T-helper 1 cell (primary cell): ENCODE results near the gene NPAS3.

Experiments
- DNase-seq, 5 donors: peaks; one replicate each; pipeline ENCODE4 v3.0.0-alpha.2; 2012 to 2020

NPAS3 gene

GRCh38 chr14:33452995-33453394 is 514.3 kb downstream of the NPAS3 start:
- DNase-seq, result no peak

GRCh38 chr14:33454022-33454595 is 515.4 kb downstream of the NPAS3 start:
- DNase-seq, result no peak

DNA sequence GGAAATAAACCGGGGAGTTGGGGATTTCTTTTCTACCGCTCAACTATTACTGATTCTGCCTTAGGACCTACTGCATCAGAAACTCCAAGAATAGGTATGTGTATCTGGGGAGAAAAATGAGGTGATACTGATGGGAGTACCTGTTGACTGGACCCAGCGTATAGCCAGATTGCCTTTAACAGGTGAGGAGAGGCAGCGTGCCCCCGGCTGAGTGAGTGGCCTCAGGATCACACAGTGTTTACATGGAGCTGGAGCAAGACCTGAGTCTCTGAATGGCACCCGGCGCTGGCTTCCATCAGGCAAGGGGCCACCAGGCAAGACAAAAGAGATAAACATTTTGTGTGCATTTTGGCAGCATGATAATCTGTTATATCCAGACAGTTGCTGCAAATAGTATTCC is 516.0 kb downstream of the NPAS3 start:
- DNase-seq, result no peak

- no peak for DNase-seq
Observed at GRCh38 chr14:33455654-33456345, 517.1 kb downstream of the NPAS3 start.

DNA sequence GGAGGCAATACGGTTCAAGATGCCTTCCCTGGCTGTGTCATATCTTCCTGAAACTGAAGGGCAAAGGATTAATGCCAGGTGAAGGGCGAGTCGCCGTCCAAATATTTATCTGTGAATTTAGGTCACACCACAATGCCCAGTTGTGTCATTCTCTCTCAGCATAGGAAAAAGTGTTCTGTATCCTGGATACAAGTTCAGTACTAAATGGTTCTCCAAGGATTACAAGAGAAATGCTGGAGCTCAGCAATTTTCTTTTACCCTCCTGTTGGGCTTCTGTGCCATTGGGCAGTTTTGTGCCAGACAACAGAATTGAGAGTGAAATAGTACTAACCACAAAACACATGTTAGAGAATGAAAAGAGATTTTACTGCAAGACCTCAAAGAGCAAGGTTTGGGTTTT is 518.3 kb downstream of the NPAS3 start:
- no peak for DNase-seq

DNA sequence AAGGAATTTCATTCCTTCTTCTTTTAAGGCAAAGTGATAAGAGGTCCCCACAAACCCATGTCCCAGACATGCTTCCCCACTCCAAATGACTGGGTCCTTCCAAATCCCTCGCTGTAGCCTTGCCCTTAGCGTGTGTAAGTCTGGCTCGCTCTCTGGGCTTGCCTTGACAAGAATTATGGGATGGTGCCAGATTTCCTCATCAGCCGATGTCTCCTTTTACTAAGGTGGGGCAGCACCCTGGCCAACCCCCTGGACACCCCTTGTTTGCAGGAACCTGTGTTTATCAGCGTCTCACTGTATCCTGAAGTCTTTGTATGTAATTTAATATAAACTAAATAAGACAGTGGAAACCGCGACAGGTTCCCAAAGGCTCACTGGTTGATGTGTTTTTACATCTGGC is 518.9 kb downstream of the NPAS3 start:
- DNase-seq, result no peak

DNA sequence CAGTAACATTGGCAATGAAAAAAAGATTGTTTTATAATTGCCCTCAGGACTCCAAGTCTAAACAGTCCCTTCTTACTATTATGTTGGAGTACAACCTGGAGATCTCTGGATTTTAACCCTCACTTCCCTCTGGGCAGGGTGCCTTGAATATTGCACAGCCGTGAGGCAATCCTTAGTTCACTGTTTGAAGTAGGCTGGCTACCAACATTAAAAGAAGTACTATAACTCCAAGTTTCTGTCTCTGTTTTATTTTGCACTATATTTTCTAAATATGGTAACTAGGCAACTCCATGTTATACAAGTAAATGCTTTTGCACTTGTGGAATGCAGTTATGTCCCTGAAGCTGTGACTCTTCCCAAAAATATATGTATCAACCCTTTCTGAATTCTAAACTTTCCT is 521.5 kb downstream of the NPAS3 start:
- DNase-seq, result no peak

GRCh38 chr14:33461036-33461435 is 522.4 kb downstream of the NPAS3 start:
- DNase-seq, result no peak

DNA sequence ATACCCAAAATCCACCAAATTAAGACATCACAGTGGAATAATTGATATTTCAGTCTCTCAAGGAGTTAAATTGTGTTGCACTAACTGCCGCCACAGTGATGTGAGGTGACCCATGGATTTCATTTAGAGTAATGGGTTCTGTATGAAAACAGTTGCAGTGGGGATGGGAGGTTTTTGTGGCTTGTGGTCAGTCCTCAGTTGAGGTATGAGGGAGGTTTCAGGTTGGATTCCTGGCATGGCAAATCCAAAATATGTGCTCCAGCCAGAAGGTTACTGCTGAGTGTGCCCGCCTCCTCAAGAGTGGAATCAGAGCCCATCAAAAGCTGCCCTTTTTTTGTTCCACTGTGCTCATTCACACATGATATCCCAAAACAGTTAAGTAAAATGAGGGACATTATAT is 525.1 kb downstream of the NPAS3 start:
- DNase-seq, result no peak

- no peak for DNase-seq
Observed at GRCh38 chr14:33464254-33464962, 525.7 kb downstream of the NPAS3 start.

DNA sequence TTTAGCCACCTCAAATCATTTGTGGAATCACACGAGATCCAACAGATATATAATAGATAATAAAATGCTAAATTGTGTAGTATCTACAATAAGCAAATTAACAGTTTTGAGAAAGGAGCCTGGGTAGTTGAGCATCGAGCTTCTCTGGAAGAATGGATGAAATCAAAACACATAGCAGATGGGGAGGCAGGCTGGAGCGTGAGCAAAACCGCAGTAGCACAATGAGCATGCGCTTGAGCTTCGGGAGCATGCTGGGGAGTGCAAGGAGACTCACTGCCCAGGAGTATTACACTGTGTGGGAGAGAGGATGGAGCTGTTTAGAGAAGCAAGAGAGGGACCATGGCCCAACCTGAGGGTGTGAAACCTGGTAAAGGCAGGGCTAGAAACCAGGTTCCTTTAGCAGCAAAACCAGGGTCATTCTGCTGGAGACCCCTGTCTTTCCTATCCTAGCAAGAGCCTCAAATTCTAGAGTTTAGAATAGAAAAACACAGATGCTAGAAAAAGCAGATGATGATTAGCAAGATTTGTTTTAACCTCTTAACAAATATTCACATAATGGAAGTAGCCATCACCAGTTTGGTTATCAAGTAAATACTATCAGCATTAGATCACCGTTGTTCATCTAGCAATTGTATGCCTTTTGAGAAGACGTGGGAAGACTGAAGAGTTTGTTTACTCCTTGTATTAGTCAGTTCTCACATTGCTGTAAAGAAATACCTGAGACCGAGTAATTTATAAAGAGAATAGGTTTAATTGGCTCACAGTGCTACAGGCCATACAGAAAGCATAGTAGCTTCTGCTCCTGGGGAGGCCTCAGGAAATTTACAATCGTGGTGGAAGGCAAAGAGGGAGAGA is 527.4 kb downstream of the NPAS3 start:
- no peak for DNase-seq

DNA sequence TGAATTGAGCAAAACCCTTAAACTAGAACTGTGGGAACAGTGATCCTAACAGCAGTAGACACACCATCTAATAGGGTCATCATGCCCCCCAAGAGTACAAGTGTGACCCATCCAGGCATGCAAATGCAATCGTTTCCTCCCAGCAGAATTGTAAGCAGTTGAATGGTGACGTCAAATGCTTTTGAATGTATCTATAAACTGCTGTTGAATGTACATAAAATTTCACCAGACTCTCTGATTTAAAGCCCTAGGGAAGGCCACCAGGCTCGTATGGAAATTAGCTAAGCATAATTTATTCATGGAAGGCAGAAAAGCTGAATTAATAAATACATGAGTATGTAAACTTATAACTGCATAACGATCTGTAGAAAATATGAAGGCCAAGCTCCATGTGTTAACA is 529.3 kb downstream of the NPAS3 start:
- no peak for DNase-seq

DNA sequence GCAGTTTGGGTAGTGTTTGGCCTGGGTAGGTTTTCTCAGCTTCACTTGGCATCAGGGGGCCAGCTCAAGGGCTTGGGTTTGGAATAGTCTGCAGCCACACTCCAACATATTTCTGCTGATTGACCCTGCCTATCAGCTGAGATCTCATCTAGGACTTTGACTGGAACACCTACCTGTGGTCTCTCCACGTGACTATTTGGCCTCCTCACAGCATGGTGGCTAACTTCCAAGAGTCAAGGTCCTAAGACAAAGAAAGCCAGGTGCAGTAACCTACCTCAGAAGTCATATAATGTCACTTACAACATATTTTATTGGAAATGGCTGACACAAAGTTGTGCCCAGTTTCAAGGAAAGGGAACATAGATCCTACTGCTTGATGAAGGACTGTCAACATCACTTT is 531.2 kb downstream of the NPAS3 start:
- no peak for DNase-seq

- DNase-seq, result no peak
Observed at GRCh38 chr14:33471776-33472175, 533.1 kb downstream of the NPAS3 start.

DNA sequence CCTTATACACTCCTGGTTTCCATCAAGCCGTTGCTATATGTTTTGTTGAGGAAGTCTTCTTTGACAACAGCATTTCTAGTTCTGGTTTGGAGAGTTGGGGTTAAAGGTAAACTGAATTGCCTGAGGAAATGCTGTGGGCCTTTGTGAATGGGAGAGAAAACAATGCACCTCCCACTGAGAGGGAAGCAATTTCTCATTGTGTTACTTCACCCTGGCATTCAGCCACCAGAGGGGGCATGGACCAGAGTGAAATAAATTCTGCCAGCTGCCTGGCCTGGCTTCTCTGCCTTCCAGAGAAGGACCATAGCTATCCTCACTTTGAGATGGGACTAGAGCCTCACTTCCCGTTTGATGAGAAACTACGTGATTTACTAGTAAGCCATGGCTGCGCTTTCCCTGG is 536.9 kb downstream of the NPAS3 start:
- peak in 2 of 5 donors; percentile 2 to 5 for DNase-seq

- no peak for DNase-seq
Observed at GRCh38 chr14:33477797-33478196, 539.1 kb downstream of the NPAS3 start.

- no peak for DNase-seq
Observed at GRCh38 chr14:33480071-33480886, 541.6 kb downstream of the NPAS3 start.

DNA sequence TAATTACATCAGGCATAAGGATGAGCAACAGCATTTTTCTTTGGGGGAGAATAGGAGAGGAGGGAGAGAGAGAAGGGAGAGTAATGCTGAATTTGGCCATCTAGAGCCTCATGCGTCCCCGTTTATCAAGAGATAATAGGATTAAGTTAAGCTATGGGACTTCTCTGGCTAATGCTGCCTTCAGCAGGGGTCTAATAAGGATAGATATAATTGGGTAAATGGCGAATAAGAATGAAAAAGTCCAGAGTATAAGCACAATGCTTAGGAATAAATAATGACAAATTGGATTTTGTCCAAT is 542.2 kb downstream of the NPAS3 start:
- no peak for DNase-seq

- DNase-seq, result no peak
Observed at GRCh38 chr14:33483110-33483509, 544.4 kb downstream of the NPAS3 start.

DNA sequence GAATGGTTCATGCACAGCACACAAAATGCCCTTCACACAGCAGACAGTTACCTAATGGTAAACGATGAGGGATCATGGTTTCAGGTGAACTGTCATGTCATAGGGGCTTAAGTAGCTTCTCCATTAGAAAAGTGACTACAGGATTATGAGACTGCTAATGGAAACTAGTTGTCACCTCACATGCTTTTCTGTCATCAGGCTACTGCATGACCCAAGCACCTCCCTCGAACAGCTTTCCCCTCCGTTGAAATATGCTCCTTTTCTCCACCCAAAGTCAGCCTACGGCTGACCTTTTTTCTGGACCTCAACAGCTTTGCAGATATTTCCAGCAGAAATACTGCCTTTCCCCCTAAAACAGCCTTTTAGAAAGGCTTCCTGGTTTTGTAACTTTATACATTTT is 544.9 kb downstream of the NPAS3 start:
- no peak for DNase-seq

GRCh38 chr14:33484264-33484663 is 545.6 kb downstream of the NPAS3 start:
- DNase-seq, result peak in 1 of 5 donors; percentile 2

- DNase-seq, result no peak
Observed at GRCh38 chr14:33486332-33486890, 547.7 kb downstream of the NPAS3 start.
